Neural cell (in vitro differentiated cells): ENCODE measurements around the gene ASCC3. TPM values are rescaled to one million over a fixed set of nuclear protein-coding genes. Genes with fewer than 3 reads are reported as not detected.

ENCODE experiments used
- H2AFZ ChIP-seq: fragments of 200-600, 300-800 bp; sonication (generic), shearing (Covaris generic); 2 replicates; pipeline ENCODE4 v1.6.0; 2014; ENCODE audit warnings: low read depth, mild to moderate bottlenecking, antibody characterized with exemption, low read length, moderate library complexity
- H3F3A ChIP-seq: fragments of 200-600 bp; shearing (Covaris generic); 2 replicates; pipeline ENCODE4 v1.6.1; 2016; ENCODE audit warnings: mild to moderate bottlenecking, moderate library complexity, mixed read lengths, antibody characterized with exemption, low read length; ENCODE audit not compliant: insufficient read depth, poor library complexity, severe bottlenecking
- H3K27ac ChIP-seq: fragments of 200-600, 300-800 bp; sonication (generic), shearing (Covaris generic); 2 replicates; pipeline ENCODE4 v1.5.1; 2014; ENCODE audit warnings: mild to moderate bottlenecking, low read length, moderate library complexity
- H3K27me3 ChIP-seq: fragments of 300-800, 200-600 bp; sonication (generic), shearing (Covaris generic); 2 replicates; pipeline ENCODE4 v1.6.0; 2014; ENCODE audit warnings: mild to moderate bottlenecking, low read depth, low read length, moderate library complexity; ENCODE audit not compliant: insufficient read depth
- H3K36me3 ChIP-seq: fragments of 300-800, 200-600 bp; sonication (generic), shearing (Covaris generic); 2 replicates; pipeline ENCODE4 v1.5.1; 2014; ENCODE audit warnings: mild to moderate bottlenecking, antibody characterized with exemption, low read length, moderate library complexity; ENCODE audit not compliant: insufficient read depth
- H3K4me2 ChIP-seq: fragments of 300-800, 200-600 bp; sonication (generic), shearing (Covaris generic); 2 replicates; pipeline ENCODE4 v1.6.0; 2014; ENCODE audit warnings: mild to moderate bottlenecking, low read length
- H3K4me3 ChIP-seq: fragments of 300-800, 200-600 bp; sonication (generic), shearing (Covaris generic); 2 replicates; pipeline ENCODE4 v1.5.1; 2014; ENCODE audit warnings: mild to moderate bottlenecking, low read length, moderate library complexity
- H3K79me2 ChIP-seq: fragments of 200-600 bp; shearing (Covaris generic); replicated peaks from 2 replicates; pipeline ENCODE4 v1.6.0; 2014; ENCODE audit warnings: mild to moderate bottlenecking, low read length, moderate library complexity; ENCODE audit not compliant: insufficient read depth
- H3K9ac ChIP-seq: fragments of 300-800, 200-600 bp; sonication (generic), shearing (Covaris generic); 2 replicates; pipeline ENCODE4 v1.6.1; 2016; ENCODE audit warnings: mild to moderate bottlenecking, low read length, mixed read lengths
- H3K9me2 ChIP-seq: fragments of 200-600 bp; shearing (Covaris generic); 2 replicates; pipeline ENCODE4 v1.6.1; 2016; ENCODE audit warnings: mild to moderate bottlenecking, low read length, mixed read lengths; ENCODE audit not compliant: insufficient read depth
- H3K9me3 ChIP-seq: fragments of 200-600, 300-800 bp; sonication (generic), shearing (Covaris generic); 2 replicates; pipeline ENCODE4 v1.6.1; 2016; ENCODE audit warnings: mild to moderate bottlenecking, mixed run types, low read length, moderate library complexity, mixed read lengths
- H4K20me1 ChIP-seq: fragments of 200-600 bp; shearing (Covaris generic); 2 replicates; pipeline ENCODE4 v1.6.1; 2016; ENCODE audit warnings: mild to moderate bottlenecking, mixed run types; ENCODE audit not compliant: insufficient read depth
- CTCF ChIP-seq: fragments of 450-650 bp; IDR thresholded peaks from 2 replicates; pipeline ENCODE4 v1.5.1; 2014; ENCODE audit warnings: antibody characterized with exemption, mild to moderate bottlenecking, moderate library complexity; ENCODE audit not compliant: poor library complexity, severe bottlenecking
- EP300 ChIP-seq: fragments of 450-650 bp; conservative IDR thresholded peaks from 2 replicates; pipeline ENCODE4 v1.6.1; 2014; ENCODE audit warnings: antibody characterized with exemption, mild to moderate bottlenecking, moderate library complexity; ENCODE audit not compliant: poor library complexity, severe bottlenecking
- EZH2 ChIP-seq: fragments of 200-600, 300-800 bp; shearing (Covaris generic), sonication (generic); IDR thresholded peaks from 2 replicates; pipeline ENCODE4 v1.6.1; 2014; ENCODE audit warnings: antibody characterized with exemption, low read length, borderline replicate concordance, mild to moderate bottlenecking; ENCODE audit not compliant: insufficient read depth, poor library complexity, severe bottlenecking
- MXI1 ChIP-seq: fragments of 450-650 bp; conservative IDR thresholded peaks from 2 replicates; pipeline ENCODE4 v1.6.1; 2014; ENCODE audit warnings: antibody characterized with exemption, mild to moderate bottlenecking; ENCODE audit not compliant: poor library complexity, severe bottlenecking
- POLR2AphosphoS5 ChIP-seq: IDR thresholded peaks from 2 replicates; pipeline ENCODE4 v1.6.1; 2012
- RAD21 ChIP-seq: fragments of 450-650 bp; conservative IDR thresholded peaks from 2 replicates; pipeline ENCODE4 v1.6.1; 2014; ENCODE audit warnings: antibody characterized with exemption, mild to moderate bottlenecking, moderate library complexity
- REST ChIP-seq: IDR thresholded peaks from 2 replicates; pipeline ENCODE4 v1.6.1; 2012; ENCODE audit warnings: borderline replicate concordance
- SMC3 ChIP-seq: fragments of 450-650 bp; conservative IDR thresholded peaks from 2 replicates; pipeline ENCODE4 v1.6.1; 2014; ENCODE audit warnings: antibody characterized with exemption, mild to moderate bottlenecking, moderate library complexity; ENCODE audit not compliant: poor library complexity
- TAF1 ChIP-seq: IDR thresholded peaks from 2 replicates; pipeline ENCODE4 v1.6.1; 2012; ENCODE audit warnings: low read depth
- polyA plus RNA-seq: library from polyadenylated mRNA; depleted of rRNA; stranded (reverse); fragments of >200 nt; gene quantifications from 2 replicates; pipeline ENCODE4 v1.2.3, GENCODE V29; 2014

Gene ASCC3
- polyA plus RNA-seq, 1 donor from 2014 or later, result 14.9 TPM

GRCh38 chr6:100574836-100575235, 306.3 kb downstream of the ASCC3 start:
- no peaks in the 10 kb centered on the region for H3K79me2 ChIP-seq
- TF ChIP-seq RAD21 (no peak), CTCF (no peak), MXI1 (no peak), TAF1 (no peak), POLR2AphosphoS5 (no peak), SMC3 (no peak), REST (no peak), EP300 (no peak), EZH2 (no peak)
- H3K36me3 ChIP-seq, result no peaks in the 10 kb centered on the region
- H3K9me3 ChIP-seq, result peaks cover 8% of the 10 kb centered on the region
- H3K9me2 ChIP-seq, result no peaks in the 10 kb centered on the region
- no peak overlapping the region for H3K4me3 ChIP-seq
- H3K27me3 ChIP-seq, result no peaks in the 10 kb centered on the region
- H3K27ac ChIP-seq, result no peak overlapping the region
- no peak overlapping the region for H3K4me2 ChIP-seq
- H4K20me1 ChIP-seq, result no peaks in the 10 kb centered on the region
- no peak overlapping the region for H3K9ac ChIP-seq
- no peak overlapping the region for H2AFZ ChIP-seq
- H3F3A ChIP-seq, result no peaks in the 10 kb centered on the region

- no peaks in the 10 kb centered on the region for H3F3A ChIP-seq
- H3K27ac ChIP-seq, result no peak overlapping the region
- TF ChIP-seq MXI1 (no peak), TAF1 (no peak), POLR2AphosphoS5 (no peak), EP300 (no peak), REST (no peak), SMC3 (no peak), CTCF (no peak), EZH2 (no peak), RAD21 (no peak)
- no peaks in the 10 kb centered on the region for H4K20me1 ChIP-seq
- no peak overlapping the region for H3K4me2 ChIP-seq
- H3K79me2 ChIP-seq, result no peaks in the 10 kb centered on the region
- no peaks in the 10 kb centered on the region for H3K27me3 ChIP-seq
- no peaks in the 10 kb centered on the region for H3K36me3 ChIP-seq
- no peaks in the 10 kb centered on the region for H3K9me2 ChIP-seq
- no peak overlapping the region for H2AFZ ChIP-seq
- H3K4me3 ChIP-seq, result no peak overlapping the region
- H3K9ac ChIP-seq, result no peak overlapping the region
- no peaks in the 10 kb centered on the region for H3K9me3 ChIP-seq
Measured at GRCh38 chr6:100573166-100573565, 308.0 kb downstream of the ASCC3 start.
